Glomerular visceral epithelial cell (primary cell): ENCODE measurements around the gene EYS.

Experiments used
- DNase-seq: peaks from one replicate; pipeline ENCODE4 v3.0.0-alpha.2; 2016; ENCODE audit errors: extremely low spot score

EYS gene

DNA sequence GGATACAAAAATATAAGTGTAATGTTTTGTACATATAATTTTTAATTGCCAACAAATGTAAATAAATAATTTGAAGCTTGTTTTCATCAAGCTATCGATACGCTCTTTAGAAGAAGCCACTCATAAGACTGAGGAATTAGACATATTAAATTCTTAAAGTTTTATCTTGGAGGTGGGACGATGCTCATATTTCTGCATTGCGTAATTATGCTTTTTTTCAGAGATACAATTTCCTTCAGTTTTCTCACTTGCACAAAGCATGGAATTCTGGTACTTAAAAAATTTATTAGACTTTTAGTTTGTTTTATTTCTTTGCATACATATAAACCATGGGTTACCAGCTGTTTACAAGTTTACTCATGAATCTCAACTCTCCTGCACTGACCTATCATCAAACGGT lies 980.0 kb downstream of the EYS start:
- no peak for DNase-seq

DNA sequence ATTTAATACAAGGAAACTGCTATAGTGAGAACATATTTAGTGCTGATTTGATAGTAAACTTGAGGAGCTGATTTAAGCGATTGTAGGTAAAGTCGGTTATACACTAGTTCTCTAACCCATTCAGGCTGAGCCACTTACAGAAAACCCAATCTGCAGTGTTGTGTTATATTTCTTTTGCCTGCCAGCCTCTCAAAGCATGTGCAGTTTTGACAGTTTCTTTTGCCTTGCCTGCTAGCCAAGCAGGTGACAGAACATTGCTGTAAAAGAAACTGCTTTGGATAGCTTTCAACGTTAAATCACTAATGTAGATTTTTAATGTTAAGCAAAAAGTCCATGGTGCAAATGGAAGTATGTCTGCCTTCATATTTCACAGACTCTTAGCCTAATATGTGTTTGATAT lies 982.9 kb downstream of the EYS start:
- DNase-seq: no peak

DNA sequence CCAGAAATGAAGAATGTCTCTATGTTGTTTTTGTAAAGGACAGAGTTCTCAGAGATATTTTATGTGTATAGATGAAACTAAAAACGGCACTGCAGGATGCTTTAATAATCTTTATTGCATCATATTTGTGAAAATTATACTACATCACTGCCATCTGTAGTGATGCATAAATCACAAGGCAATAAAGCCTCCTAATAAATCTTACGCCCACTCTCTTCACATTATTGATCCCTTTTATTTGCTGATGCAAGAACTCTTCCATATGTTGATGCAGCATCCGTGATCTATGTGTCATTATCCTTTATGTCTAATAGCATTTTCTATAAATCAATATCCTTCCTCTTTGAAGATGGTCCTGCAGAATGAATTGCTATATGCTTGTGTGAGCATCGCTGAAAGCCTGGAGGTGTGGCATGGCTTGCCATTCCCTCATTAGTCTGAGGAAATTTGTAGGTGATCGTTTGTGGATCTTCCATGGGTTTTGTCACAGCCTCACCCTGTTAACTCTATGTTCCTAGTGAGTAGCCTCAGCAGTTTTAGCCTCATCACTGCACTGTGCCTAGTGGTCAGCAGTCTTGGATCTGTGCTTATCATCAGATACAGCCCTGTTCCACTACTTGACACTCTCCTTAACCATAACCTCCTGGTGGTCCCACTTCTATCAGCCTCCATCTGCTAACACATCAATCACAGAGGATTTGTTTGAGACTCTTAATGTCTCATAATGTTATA lies 983.5 kb downstream of the EYS start:
- DNase-seq: no peak

GRCh38 chr6:64721865-64722264 lies 985.2 kb downstream of the EYS start:
- DNase-seq: no peak

DNA sequence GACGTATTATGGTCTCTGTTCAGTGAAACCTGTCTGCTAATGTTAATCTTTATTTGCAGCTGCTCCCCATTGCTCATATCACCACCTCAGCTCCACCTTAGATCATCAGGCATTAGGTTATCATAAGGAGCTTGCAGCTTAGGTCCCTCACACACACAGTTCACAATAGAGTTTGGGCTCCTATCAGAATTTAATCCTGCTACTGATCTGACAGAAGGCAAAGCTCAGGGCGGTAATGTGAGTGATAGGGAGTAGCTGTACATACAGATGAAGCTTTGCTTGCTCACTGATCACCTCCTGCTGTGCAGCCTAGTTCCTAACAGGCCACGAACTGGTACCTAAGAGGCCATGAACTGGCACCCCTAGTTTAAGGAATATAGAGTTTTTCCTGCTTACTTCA lies 989.7 kb downstream of the EYS start:
- no peak for DNase-seq

- no peak for DNase-seq
Observed at GRCh38 chr6:64715624-64716023, 991.4 kb downstream of the EYS start.

GRCh38 chr6:64714073-64714472 lies 993.0 kb downstream of the EYS start:
- no peak for DNase-seq

- no peak for DNase-seq
Observed at GRCh38 chr6:64713175-64713574, 993.9 kb downstream of the EYS start.

DNA sequence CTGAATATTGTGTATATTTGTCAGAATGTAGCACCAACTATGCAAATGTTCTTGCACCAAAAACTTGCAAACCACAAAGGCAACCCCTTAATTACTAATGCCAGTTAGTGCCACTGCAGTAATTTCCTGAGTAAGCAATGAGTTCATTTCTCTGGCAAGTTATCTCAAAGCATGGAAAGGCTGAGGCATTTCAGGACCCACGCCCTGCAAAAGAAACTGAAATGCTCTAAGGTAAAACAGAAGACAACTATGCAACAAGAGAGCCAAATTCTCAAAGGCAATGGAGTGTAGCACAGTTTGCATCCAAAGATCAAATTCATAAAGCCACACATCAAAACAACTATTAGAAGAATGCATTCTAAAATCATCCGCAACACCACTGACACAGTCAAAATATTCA lies 994.4 kb downstream of the EYS start:
- no peak for DNase-seq

GRCh38 chr6:64703922-64704321 lies 1003.1 kb downstream of the EYS start:
- no peak for DNase-seq

- DNase-seq: no peak
Observed at GRCh38 chr6:64696053-64696452, 1011.0 kb downstream of the EYS start.

DNA sequence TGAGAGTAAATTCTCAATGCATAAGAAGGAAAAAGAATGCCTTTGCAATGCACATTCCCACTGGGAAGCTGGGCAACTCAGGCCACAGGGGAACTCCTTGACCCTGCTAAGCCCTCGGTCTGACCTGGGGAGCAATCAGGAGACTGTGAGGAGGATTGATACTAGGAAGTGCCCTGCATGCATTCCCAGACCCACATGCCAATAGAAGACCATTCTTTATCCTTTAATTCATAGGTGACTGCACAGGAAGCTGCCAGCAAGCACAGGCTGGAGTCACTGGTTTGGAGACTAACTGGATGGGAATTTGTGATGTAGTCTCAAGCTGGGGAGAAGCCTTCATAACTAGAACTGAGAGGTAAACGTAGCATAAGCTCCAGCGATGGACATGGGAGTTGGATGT lies 1012.7 kb downstream of the EYS start:
- DNase-seq: peak; percentile 83

- DNase-seq: peak; percentile 64
Observed at GRCh38 chr6:64691064-64691463, 1016.0 kb downstream of the EYS start.

GRCh38 chr6:64685401-64685800 lies 1021.6 kb downstream of the EYS start:
- no peak for DNase-seq

- peak; percentile 85 for DNase-seq
Observed at GRCh38 chr6:64683682-64684081, 1023.3 kb downstream of the EYS start.

- no peak for DNase-seq
Observed at GRCh38 chr6:64681416-64682160, 1025.4 kb downstream of the EYS start.

DNA sequence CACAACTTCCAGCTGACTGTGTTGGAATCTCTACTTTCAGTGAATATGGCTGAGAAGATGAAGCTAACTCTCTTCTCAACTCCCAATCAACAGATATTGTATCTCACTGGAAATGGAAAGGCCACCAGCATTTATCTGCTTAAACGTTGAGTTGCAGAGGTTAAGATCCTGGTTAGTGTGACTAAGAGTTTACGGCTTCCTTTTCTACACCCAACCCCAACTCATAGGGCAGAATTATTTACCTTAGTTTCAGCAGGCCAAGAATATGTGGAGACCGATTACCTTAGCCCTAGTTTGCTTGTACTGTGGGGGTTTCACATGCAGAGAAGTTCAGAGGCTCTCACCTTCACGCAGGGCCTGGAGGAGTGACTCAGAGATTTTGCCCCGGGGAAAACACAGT lies 1026.6 kb downstream of the EYS start:
- peak; percentile 37 for DNase-seq

DNA sequence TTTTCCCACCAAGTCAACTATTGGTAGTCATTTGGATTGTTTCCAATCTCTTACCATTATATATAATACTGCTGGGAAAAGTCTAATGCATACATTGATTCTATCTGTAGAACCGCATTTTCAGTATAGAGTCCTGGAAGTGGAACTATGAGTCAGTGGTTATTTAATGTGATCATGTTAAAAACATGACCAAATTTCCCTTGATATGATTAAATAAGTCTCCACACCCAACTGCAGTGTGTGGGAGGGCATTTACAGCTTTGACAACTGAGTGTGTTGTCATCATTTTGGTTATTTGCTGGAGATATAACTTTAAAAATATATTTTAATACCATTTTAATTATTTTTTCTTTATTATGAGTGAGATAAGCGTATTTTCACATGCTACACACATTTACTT lies 1027.6 kb downstream of the EYS start:
- no peak for DNase-seq

DNA sequence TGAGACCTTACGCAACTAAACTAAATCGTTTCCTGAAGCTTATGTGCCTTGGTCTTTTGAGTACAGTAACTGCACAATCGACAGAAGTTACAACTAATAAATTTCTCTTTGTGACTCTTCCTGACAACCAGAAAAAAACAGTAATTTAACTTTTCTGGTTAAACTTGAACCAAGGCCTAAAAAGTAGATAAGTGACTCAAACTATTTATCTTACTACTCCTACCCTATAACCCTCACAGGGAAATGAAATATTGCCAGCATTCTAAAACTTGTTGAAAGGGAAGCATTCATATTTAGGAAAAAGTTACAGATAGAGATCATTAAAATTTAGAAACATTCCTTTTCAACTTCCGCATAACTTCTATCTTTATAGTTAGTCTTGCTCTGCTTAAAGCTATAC lies 1034.4 kb downstream of the EYS start:
- DNase-seq: no peak

DNA sequence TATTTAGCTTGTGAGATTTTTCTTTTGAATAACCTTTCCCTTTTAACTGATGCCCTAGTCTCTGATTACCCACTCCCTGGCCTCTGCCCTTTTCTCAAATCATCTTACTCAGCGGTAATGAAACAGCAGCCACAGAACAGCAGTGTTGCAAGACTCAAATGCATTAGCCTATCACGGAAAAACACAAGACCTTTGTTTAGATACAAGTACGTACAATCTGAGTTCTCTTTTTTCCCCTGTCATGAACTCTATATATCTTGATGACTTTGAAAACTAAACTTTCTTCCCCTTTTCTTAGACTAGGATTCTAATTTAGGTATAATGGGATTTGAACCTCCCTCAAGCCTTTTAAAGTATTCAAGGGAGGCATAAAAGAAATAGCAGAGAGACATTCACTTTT lies 1034.9 kb downstream of the EYS start:
- DNase-seq: no peak

- no peak for DNase-seq
Observed at GRCh38 chr6:64665137-64665536, 1041.9 kb downstream of the EYS start.

DNA sequence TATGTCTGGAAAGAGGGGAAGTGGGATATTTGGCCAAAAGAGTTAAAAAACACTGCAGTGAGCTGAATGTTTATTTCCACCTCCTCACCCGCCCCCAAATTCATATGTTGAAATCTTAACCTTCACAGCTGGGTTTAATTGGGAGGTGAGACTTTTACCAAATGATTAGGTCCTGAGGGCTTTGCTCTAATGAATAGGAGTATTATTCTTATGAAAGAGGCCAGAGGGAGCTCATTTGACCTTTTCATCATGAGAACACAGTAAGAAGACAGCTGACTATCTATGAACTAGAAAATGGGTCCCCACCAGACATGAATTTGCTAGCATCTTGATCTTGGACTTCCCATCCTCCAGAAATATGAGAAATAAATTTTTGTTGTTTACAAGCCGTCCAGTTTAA lies 1042.5 kb downstream of the EYS start:
- no peak for DNase-seq

DNA sequence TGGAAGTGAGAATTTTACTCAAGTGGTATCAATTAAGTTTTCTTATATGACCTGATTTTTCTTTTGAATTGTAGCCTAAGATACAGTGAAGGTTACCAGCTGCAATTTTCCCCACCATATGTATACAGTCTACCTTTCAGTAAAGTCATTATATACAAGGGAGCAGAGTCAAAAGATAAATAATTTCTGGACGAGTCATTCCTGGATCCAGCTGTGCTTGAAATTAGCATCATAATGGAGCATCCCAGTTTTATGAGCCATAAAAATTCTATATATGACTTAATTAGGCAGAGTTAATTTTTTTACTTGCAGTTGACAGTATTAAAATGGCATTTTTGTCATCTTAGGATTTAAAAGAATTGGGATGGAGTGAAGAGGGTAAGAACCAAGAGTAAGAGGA lies 1063.0 kb downstream of the EYS start:
- DNase-seq: no peak

DNA sequence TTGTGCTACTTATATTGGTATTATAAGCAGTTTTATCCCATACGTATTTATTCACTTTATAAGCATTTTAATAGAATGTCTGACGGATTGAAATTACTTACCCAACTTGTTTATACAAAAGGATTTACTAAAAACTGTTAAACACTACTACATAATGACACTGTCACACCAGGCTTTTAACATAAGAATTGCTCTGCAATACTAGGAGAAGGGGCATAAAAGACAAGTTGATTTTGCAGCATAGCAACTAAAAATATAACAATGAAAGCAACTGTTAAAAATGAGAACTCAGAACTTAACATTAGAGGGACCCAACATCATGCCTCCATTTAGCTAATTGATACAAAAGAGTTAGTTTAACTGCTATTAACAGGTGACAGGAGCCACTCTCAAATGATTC lies 1076.1 kb downstream of the EYS start:
- DNase-seq: no peak
